ENCODE data around the gene CTNNB1. TPM values are rescaled to one million over a fixed set of nuclear protein-coding genes. Genes with fewer than 3 reads are reported as not detected.

The CTNNB1 gene
- total RNA-seq, 1 experiment from 2014 or later = 387 TPM

- TF ChIP-seq NFYB (CRISPR knock-in tag; conservative IDR thresholded peaks at IDR 0.05; ENCODE audit: low read depth) = no peak
- TF ChIP-seq ELF4 (CRISPR knock-in tag; IDR thresholded peaks at IDR 0.05; ENCODE audit: low read depth) = no peak
Measured at GRCh38 chr3:41207355-41207754, 8.1 kb downstream of the CTNNB1 start (continued).

GRCh38 chr3:41208507-41209220 is 9.4 kb downstream of the CTNNB1 start:
- DNase-seq (ENCODE audit: low spot score) (no peak), ATAC-seq (no peak)
- POLR2A ChIA-PET = interaction anchor here (0.8 kb wide), 1 partner anchor 214 kb away, joined by 3 read pairs; no protein-coding TSS in a partner anchor
- Mint-ChIP-seq H3K36me3 (peaks cover 6% of the 10 kb centered on the region), H3K4me1 (peaks cover 81% of the 10 kb centered on the region), H3K27me3 (ENCODE audit: low read depth) (no peaks in the 10 kb centered on the region), H3K27ac (peak overlapping the region; percentile 54), H3K9me3 (peaks cover 3% of the 10 kb centered on the region; the same call in 1 of the 2 replicates), H3K4me3 (no peak overlapping the region)
- CTCF ChIA-PET = no interaction called here
- TF ChIP-seq NFYB (CRISPR knock-in tag; conservative IDR thresholded peaks at IDR 0.05; ENCODE audit: low read depth) (no peak), NFE2L1 (CRISPR knock-in tag; IDR thresholded peaks at IDR 0.05) (no peak)

DNA sequence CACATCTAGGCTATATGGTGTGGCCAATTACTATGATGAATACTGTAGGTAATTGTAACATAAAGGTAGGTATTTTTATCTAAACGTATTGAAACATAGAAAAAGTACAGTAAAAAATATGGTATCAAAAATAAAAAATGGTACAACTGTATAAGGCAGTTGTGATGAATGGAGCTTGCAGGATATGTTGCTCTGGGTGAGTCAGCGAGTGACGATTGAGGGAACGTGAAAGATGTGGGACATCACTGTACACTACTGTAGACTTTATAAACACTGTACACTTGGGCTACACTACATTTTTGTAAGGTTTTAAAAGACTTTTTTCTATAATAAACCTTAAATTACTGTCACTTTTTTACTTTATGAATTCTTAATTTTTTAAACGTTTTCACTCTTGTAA is 10.3 kb downstream of the CTNNB1 start:
- H3K4me3 Mint-ChIP-seq = no peak overlapping the region
- peaks cover 6% of the 10 kb centered on the region for H3K36me3 Mint-ChIP-seq
- no peaks in the 10 kb centered on the region for H3K27me3 Mint-ChIP-seq (ENCODE audit: low read depth)
- ChIA-PET POLR2A (interaction anchor here (0.6 to 0.9 kb wide), 3 partner anchors 10 to 492 kb away, joined by 3 to 4 read pairs (median 3); partner anchors contain the start of gene CTNNB1), CTCF (no interaction called here)
- H3K9me3 Mint-ChIP-seq = peaks cover 3% of the 10 kb centered on the region; the same call in 1 of the 2 replicates
- H3K27ac Mint-ChIP-seq = peak overlapping the region; percentile 24; the same call in 1 of the 2 replicates
- TF ChIP-seq JUN (CRISPR knock-in tag; IDR thresholded peaks at IDR 0.05) = no peak
- no peak for TF ChIP-seq SP1 (CRISPR knock-in tag; conservative IDR thresholded peaks at IDR 0.05)
- TF ChIP-seq TEAD4 (CRISPR knock-in tag; IDR thresholded peaks at IDR 0.05) = no peak
- TF ChIP-seq, protein P1, sequence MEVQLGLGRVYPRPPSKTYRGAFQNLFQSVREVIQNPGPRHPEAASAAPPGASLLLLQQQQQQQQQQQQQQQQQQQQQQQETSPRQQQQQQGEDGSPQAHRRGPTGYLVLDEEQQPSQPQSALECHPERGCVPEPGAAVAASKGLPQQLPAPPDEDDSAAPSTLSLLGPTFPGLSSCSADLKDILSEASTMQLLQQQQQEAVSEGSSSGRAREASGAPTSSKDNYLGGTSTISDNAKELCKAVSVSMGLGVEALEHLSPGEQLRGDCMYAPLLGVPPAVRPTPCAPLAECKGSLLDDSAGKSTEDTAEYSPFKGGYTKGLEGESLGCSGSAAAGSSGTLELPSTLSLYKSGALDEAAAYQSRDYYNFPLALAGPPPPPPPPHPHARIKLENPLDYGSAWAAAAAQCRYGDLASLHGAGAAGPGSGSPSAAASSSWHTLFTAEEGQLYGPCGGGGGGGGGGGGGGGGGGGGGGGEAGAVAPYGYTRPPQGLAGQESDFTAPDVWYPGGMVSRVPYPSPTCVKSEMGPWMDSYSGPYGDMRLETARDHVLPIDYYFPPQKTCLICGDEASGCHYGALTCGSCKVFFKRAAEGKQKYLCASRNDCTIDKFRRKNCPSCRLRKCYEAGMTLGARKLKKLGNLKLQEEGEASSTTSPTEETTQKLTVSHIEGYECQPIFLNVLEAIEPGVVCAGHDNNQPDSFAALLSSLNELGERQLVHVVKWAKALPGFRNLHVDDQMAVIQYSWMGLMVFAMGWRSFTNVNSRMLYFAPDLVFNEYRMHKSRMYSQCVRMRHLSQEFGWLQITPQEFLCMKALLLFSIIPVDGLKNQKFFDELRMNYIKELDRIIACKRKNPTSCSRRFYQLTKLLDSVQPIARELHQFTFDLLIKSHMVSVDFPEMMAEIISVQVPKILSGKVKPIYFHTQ (CRISPR knock-in tag; IDR thresholded peaks at IDR 0.05) = no peak
- TF ChIP-seq ZNF423 (CRISPR knock-in tag; IDR thresholded peaks at IDR 0.05) = no peak
- no peak for TF ChIP-seq ZNF425 (CRISPR knock-in tag; conservative IDR thresholded peaks at IDR 0.05)
- no peak for TF ChIP-seq MAX (CRISPR knock-in tag; IDR thresholded peaks at IDR 0.05)
- TF ChIP-seq, protein P2, sequence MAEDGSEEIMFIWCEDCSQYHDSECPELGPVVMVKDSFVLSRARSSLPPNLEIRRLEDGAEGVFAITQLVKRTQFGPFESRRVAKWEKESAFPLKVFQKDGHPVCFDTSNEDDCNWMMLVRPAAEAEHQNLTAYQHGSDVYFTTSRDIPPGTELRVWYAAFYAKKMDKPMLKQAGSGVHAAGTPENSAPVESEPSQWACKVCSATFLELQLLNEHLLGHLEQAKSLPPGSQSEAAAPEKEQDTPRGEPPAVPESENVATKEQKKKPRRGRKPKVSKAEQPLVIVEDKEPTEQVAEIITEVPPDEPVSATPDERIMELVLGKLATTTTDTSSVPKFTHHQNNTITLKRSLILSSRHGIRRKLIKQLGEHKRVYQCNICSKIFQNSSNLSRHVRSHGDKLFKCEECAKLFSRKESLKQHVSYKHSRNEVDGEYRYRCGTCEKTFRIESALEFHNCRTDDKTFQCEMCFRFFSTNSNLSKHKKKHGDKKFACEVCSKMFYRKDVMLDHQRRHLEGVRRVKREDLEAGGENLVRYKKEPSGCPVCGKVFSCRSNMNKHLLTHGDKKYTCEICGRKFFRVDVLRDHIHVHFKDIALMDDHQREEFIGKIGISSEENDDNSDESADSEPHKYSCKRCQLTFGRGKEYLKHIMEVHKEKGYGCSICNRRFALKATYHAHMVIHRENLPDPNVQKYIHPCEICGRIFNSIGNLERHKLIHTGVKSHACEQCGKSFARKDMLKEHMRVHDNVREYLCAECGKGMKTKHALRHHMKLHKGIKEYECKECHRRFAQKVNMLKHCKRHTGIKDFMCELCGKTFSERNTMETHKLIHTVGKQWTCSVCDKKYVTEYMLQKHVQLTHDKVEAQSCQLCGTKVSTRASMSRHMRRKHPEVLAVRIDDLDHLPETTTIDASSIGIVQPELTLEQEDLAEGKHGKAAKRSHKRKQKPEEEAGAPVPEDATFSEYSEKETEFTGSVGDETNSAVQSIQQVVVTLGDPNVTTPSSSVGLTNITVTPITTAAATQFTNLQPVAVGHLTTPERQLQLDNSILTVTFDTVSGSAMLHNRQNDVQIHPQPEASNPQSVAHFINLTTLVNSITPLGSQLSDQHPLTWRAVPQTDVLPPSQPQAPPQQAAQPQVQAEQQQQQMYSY (CRISPR knock-in tag; IDR thresholded peaks at IDR 0.05) = no peak
- TF ChIP-seq, protein P3, sequence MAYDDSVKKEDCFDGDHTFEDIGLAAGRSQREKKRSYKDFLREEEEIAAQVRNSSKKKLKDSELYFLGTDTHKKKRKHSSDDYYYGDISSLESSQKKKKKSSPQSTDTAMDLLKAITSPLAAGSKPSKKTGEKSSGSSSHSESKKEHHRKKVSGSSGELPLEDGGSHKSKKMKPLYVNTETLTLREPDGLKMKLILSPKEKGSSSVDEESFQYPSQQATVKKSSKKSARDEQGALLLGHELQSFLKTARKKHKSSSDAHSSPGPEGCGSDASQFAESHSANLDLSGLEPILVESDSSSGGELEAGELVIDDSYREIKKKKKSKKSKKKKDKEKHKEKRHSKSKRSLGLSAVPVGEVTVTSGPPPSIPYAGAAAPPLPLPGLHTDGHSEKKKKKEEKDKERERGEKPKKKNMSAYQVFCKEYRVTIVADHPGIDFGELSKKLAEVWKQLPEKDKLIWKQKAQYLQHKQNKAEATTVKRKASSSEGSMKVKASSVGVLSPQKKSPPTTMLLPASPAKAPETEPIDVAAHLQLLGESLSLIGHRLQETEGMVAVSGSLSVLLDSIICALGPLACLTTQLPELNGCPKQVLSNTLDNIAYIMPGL (CRISPR knock-in tag; IDR thresholded peaks at IDR 0.05) = no peak
- TF ChIP-seq CBFB (CRISPR knock-in tag; IDR thresholded peaks at IDR 0.05; ENCODE audit: low read depth) = no peak
- TF ChIP-seq, protein P4, sequence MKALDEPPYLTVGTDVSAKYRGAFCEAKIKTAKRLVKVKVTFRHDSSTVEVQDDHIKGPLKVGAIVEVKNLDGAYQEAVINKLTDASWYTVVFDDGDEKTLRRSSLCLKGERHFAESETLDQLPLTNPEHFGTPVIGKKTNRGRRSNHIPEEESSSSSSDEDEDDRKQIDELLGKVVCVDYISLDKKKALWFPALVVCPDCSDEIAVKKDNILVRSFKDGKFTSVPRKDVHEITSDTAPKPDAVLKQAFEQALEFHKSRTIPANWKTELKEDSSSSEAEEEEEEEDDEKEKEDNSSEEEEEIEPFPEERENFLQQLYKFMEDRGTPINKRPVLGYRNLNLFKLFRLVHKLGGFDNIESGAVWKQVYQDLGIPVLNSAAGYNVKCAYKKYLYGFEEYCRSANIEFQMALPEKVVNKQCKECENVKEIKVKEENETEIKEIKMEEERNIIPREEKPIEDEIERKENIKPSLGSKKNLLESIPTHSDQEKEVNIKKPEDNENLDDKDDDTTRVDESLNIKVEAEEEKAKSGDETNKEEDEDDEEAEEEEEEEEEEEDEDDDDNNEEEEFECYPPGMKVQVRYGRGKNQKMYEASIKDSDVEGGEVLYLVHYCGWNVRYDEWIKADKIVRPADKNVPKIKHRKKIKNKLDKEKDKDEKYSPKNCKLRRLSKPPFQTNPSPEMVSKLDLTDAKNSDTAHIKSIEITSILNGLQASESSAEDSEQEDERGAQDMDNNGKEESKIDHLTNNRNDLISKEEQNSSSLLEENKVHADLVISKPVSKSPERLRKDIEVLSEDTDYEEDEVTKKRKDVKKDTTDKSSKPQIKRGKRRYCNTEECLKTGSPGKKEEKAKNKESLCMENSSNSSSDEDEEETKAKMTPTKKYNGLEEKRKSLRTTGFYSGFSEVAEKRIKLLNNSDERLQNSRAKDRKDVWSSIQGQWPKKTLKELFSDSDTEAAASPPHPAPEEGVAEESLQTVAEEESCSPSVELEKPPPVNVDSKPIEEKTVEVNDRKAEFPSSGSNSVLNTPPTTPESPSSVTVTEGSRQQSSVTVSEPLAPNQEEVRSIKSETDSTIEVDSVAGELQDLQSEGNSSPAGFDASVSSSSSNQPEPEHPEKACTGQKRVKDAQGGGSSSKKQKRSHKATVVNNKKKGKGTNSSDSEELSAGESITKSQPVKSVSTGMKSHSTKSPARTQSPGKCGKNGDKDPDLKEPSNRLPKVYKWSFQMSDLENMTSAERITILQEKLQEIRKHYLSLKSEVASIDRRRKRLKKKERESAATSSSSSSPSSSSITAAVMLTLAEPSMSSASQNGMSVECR (CRISPR knock-in tag; IDR thresholded peaks at IDR 0.05; ENCODE audit: borderline replicate concordance) = no peak
- no peak for ATAC-seq
- peaks cover 81% of the 10 kb centered on the region for H3K4me1 Mint-ChIP-seq
- DNase-seq (ENCODE audit: low spot score) = no peak

Measured in WTC11 (cell line).